DMS53 treated with DMSO at 0.1 percent for 48 hours (cell line): ENCODE results near the gene QRICH2.
"Not testable (repeated sequence)": the region's sequence is repeated elsewhere in the genome, so short reads cannot be mapped to it uniquely, and the experiment has no call there.

ENCODE experiments used
- DNase-seq: peaks from one replicate; lab custom pipeline; 2025; ENCODE audit not compliant: unreplicated experiment; lab: John Stamatoyannopoulos, UW

Gene QRICH2

DNA sequence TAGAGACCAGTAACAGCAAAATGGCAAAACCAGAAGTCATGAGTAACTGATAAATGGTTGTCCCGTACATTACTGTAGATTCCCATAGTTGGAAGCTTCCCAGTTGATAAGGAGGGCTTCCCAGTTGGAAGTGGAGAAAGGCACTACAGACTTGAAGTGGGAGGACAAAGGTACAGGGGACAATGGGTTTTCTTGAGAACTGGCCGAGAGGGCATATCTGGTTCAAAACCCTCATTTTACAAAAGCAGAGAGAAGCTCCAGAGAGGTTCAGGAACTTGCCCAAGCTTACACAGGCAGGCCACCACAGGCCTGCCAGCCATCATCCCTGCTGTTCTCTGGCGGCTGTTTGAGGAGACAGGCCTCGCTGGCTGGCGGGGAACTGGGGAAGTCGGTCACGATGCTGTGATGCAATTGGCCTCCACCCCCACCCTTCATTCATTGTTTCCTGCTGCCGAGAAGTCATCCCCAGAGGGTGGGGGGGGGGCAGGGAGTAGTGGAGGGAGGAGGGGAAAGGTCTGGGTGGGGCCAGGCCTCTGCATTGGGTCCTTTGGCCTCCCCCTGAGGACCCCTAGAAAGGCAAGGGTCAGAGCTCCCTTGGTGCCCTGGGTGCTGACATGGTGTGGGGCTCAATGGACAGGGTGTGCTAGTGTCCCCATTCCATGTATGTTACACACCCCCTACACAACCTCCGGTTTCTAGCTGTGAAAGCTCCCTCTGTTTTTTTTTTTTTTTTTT, 39.9 kb downstream of the QRICH2 start:
- DNase-seq = no peak

- DNase-seq = not testable (repeated sequence)
These were observed 40.5 kb downstream of the QRICH2 start for GRCh38 chr17:76267581-76268001.

GRCh38 chr17:76267051-76267576, 41.0 kb downstream of the QRICH2 start:
- DNase-seq = no peak

DNA sequence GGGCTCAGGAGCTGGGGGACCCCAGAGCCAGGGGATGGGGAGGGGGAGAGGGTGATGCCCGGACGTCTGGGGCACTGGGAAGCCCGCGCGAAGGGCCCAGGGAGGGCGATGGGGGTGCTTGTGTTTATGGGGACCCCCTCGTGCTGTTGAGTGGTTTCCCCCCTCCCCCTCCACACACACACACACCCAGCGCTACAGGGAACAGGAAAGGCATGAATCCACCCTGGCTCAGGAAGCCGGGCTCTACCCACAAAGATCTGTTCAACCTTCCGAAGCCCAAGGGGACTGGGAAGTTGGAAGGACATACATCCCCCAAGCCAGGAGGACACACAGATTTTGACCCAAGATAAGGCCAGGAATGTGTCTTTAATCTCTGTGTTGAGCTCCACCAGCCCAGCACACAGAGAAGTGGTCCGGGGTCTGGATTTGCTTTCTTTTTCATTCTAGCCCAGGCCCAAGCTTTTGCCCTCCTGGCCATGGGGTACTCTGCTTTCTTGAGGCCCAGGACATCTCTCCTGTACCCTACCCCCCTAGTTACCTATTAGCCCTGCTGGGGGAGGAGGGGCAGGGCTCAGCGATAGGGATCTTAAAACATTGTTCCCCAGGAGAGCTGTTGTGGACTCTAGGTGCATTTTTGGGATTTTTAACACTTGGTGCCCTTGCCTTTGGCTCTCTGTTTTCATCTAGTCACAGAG, 41.7 kb downstream of the QRICH2 start:
- no peak for DNase-seq

DNA sequence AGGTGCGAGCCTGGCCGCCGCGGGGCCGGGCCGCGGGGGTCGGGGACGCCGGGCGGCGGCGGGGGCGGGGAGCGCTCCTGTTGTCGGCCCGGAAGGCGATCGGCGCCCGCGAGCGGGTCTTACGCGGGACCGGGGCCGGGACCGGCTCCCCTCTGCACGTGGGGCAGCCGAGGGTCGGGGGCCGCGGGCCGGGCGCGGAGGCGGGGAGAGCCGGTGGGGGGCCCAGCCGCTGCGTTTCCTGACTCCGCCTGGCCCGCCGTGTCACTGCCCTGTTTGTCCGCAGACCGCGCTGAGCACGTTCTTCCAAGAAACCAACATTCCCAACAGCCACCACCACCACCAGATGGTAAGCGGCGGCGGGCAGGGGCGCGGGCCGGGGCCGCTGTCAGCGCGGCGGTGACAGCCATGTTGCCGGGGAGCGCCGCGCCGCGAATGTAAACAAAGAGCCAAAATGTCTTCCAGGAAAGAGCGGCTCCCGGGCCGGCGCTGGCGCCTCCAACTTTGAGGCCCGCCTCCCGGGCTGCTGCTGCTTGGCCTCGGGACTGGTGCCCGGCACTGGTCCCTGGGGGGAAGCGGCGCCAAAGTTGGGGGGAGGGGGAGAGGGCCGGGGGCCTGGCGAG, 42.3 kb downstream of the QRICH2 start:
- peak; percentile 32 for DNase-seq

- DNase-seq = peak; percentile 100
These were observed 43.1 kb downstream of the QRICH2 start, which contains the start of gene UBALD2 for GRCh38 chr17:76264755-76265623. UBALD2 (plus strand) TSS chr17:76265348; CDS start chr17:76265506, 158 bp downstream.

- DNase-seq = no peak
These were observed 43.7 kb downstream of the QRICH2 start for GRCh38 chr17:76264425-76264754.

GRCh38 chr17:76263896-76264295, 44.2 kb downstream of the QRICH2 start:
- no peak for DNase-seq

- DNase-seq = peak; percentile 85
These were observed 45.2 kb downstream of the QRICH2 start for GRCh38 chr17:76262732-76263344.

DNA sequence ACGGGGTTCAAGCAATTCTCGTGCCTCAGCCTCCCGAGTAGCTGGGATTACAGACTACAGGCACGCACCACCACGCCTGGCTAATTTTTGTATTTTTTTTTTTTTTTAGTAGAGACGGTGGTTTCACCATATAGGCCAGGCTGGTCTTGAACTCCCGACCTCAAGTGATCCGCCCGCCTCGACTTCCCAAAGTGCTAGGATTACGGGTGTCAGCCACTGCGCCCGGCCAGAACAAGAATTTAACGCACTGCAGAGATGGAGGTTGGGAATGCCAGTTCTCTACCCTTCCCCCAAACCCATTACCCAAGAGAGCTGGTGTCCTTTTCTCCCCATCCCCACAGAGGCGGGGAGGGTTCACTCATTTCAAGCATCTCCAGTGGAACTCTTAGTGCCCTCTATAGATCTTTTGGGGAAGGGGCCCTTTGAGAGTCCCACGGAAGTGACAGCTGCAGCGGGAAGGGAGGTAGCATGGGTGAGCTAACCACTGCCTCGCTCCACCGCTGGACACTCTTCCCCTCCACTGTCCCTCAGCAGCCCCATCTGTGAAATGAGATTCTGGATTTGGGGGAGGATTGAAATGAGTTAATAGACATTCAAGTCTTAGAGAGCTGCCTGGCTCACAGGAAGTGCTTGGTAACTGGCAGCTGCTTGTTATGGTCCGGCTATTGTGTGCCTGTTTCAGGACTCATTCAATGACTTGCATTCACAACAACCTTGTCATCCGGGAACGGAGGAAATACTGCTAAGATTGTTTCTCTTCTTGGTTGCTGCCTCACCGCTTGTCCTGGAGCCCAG, 46.5 kb downstream of the QRICH2 start:
- DNase-seq = peak; percentile 67

DNA sequence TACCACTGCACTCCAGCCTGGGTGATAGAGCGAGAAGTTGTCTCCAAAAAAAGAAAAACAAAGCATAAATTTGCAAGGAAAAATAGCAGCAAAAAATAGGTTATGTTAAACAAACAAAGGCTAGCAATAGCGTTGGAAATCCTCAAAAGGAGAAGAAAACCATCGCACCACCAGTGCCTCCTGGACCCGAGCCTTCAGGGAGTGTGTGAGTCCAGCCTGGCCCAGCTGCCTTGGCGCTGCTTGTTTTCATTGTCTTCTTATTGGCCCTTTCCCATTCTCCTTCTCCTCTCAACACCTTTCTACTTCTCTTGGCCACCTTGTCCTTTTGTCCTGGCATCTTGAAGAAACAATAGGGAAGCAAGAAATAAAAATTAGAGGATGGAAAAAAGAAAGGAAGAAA, 47.4 kb downstream of the QRICH2 start:
- no peak for DNase-seq

GRCh38 chr17:76260220-76260619, 47.9 kb downstream of the QRICH2 start:
- DNase-seq = no peak

DNA sequence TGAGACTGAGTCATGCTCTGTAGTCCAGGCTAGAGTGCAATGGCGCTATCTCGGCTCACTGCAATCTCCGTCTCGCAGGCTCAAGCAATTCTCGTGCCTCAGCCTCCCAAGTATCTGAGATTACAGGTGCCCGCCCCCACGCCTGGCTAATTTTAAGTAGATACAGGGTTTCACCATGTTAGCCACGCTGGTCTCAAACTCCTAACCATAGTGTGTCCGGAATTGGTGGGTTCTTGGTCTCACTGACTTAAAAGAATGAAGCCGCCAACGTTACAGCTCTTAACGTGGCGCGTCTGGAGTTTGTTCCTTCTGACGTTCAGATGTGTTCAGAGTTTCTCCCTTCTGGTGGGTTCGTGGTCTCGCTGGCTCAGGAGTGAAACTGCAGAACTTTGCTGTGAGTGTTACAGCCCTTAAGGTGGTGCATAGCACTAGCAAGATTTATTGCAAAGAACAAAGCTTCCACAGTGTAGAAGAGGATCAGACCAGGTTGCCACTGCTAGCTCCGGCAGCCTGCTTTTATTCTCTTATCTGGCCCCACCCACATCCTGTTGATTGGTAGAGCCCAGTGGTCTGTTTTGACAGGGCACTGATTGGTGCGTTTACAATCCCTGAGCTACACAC, 51.5 kb downstream of the QRICH2 start:
- DNase-seq = not testable (repeated sequence)

GRCh38 chr17:76255801-76256429, 52.2 kb downstream of the QRICH2 start:
- no peak for DNase-seq

DNA sequence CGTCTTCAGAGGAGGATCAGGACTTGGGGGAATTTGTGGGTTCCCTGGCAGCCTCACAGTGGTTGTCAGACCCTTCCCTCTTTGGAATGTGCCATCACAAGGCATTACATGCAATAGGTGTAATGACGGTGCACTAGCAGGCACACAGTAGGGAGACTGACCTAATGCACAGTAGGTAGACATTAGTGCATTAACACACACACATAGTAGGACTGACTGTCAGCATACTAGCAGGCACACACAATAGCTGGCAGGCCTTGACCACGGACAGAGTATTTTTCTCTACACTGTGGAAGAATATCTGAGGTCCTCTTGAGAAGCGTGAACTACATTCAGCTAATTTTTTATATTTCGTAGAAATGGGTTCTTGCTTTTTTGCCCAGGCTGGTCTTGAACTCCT, 53.8 kb downstream of the QRICH2 start:
- no peak for DNase-seq

- DNase-seq = no peak
These were observed 54.2 kb downstream of the QRICH2 start for GRCh38 chr17:76253841-76254240.

DNA sequence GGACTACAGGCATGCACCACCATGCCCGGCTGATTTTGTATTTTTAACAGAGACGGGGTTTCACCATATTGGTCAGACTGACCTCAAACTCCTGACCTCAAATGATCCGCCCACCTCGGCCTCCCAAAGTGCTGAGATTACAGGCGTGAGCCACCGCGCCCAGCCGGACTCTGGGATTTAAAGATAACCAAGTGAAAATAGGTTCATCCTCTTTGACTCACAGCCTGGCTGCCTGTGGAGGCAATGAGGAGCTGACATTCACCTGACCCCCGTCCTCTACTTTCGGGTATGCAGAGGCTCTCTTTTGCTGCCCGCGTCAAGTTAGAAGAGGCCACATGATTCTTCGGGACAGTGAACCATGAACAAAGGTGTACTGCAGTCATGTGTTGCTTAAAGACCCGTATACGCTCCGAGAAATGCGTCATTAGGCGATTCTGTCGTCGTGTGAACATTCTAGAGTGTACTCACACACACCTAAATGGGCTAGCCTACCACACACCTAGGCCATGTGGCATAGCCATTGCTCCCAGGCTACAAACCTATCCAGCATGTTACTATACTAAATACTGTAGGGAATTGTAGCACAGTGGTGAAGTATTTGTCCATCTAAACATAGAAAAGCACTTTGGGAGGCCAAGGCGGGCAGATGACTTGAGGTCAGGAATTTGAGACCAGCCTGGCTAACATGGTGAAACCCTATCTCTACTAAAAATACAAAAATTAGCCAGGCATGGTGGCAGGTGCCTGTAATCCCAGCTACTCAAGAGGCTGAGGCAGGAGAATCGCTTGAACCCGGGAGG, 54.9 kb downstream of the QRICH2 start:
- DNase-seq = not testable (repeated sequence)
